ENCODE data around the gene KIF20B. TPM values are rescaled to one million over a fixed set of nuclear protein-coding genes. Genes with fewer than 3 reads are reported as not detected.

KIF20B gene
- total RNA-seq, 1 experiment from 2014 or later: 50.2 TPM

GRCh38 chr10:89771684-89772083, 70.3 kb downstream of the KIF20B start:
- intact Hi-C loops (cut with micrococcal nuclease): loop anchor here (10.0 kb wide), 1 partner anchor 57 kb away; no protein-coding TSS in a partner anchor
- RAD21 ChIA-PET (ENCODE audit: low non-redundant PET in 1 of 2, low total read pairs in 2 of 2, uncharacterized antibody in 2 of 2, unreplicated experiment in 2 of 2): no interaction called here
- Histone ChIP-seq H4K20me1 (ENCODE audit: insufficient read depth) (no peaks in the 10 kb centered on the region), H2AFZ (ENCODE audit: low read depth, low read length, poor library complexity, severe bottlenecking) (no peak overlapping the region), H3K9me3 (ENCODE audit: control insufficient read depth in 1 of 2, insufficient read depth in 1 of 2, low read depth in 1 of 2, low read length in 2 of 2) (no peaks in the 10 kb centered on the region), H3K9me2 (ENCODE audit: insufficient read depth) (no peaks in the 10 kb centered on the region), H3K36me3 (ENCODE audit: control insufficient read depth in 1 of 2, insufficient read depth in 2 of 2, low read length in 2 of 2) (peaks cover 26 to 40% of the 10 kb centered on the region in 2 experiments), H3K9ac (ENCODE audit: low read length) (no peak overlapping the region), H3K4me3 (replicated peaks in 1 of 2; ENCODE audit: low read depth in 1 of 2, low read length in 2 of 2) (no peak overlapping the region), H3K4me1 (ENCODE audit: control insufficient read depth in 1 of 2, insufficient read depth in 2 of 2, low read length in 2 of 2) (no peaks in the 10 kb centered on the region), H3K79me2 (ENCODE audit: insufficient read depth, low read length) (peaks cover 7% of the 10 kb centered on the region), H3K4me2 (ENCODE audit: low read length) (no peak overlapping the region), H3K27ac (ENCODE audit: low read depth, low read length) (no peak overlapping the region), H3K27me3 (ENCODE audit: insufficient read depth, low read length) (no peaks in the 10 kb centered on the region)
- TF ChIP-seq ELF1 (IDR thresholded peaks at IDR 0.05; ENCODE audit: borderline replicate concordance, low read depth) (no peak), EGR1 (IDR thresholded peaks at IDR 0.05; ENCODE audit: low read depth) (no peak), JUND (IDR thresholded peaks at IDR 0.05) (no peak), POLR2A (IDR thresholded peaks at IDR 0.05; ENCODE audit: borderline replicate concordance, extremely low read depth, insufficient read depth, insufficient read length) (no peak), RAD21 (IDR thresholded peaks at IDR 0.05; ENCODE audit: low read depth) (no peak), MAX (IDR thresholded peaks at IDR 0.05) (no peak), ZFX (IDR thresholded peaks at IDR 0.05) (no peak), EZH2phosphoT487 (IDR thresholded peaks at IDR 0.05; ENCODE audit: borderline replicate concordance) (no peak), YY1 (IDR thresholded peaks at IDR 0.05; ENCODE audit: extremely low read depth, insufficient replicate concordance, low read depth, low read length) (no peak), SP1 (IDR thresholded peaks at IDR 0.05; ENCODE audit: low read depth) (no peak), SIN3A (IDR thresholded peaks at IDR 0.05; ENCODE audit: low read depth) (no peak), FOSL1 (IDR thresholded peaks at IDR 0.05; ENCODE audit: low read depth) (no peak)
- ATAC-seq: no peak
- DNase-seq (ENCODE audit: low read depth, low spot score): no peak
- POLR2A ChIA-PET: no interaction called here
- CTCF ChIA-PET: no interaction called here
- no TSS peak for BruUV-seq (replicated peaks)

GRCh38 chr10:89773081-89773480, 71.7 kb downstream of the KIF20B start:
- H4K20me1 ChIP-seq (ENCODE audit: insufficient read depth): no peaks in the 10 kb centered on the region
- no peak for ATAC-seq
- H3K9me3 ChIP-seq (ENCODE audit: control insufficient read depth in 1 of 2, insufficient read depth in 1 of 2, low read depth in 1 of 2, low read length in 2 of 2): no peaks in the 10 kb centered on the region
- ChIA-PET CTCF (no interaction called here), RAD21 (ENCODE audit: low non-redundant PET in 1 of 2, low total read pairs in 2 of 2, uncharacterized antibody in 2 of 2, unreplicated experiment in 2 of 2) (no interaction called here), POLR2A (no interaction called here)
- no peak overlapping the region for H3K4me2 ChIP-seq (ENCODE audit: low read length)
- no peaks in the 10 kb centered on the region for H3K4me1 ChIP-seq (ENCODE audit: control insufficient read depth in 1 of 2, insufficient read depth in 2 of 2, low read length in 2 of 2)
- DNase-seq (ENCODE audit: low read depth, low spot score): no peak
- peaks cover 18% of the 10 kb centered on the region for H3K79me2 ChIP-seq (ENCODE audit: insufficient read depth, low read length)
- peaks cover 23 to 37% of the 10 kb centered on the region in 2 experiments for H3K36me3 ChIP-seq (ENCODE audit: control insufficient read depth in 1 of 2, insufficient read depth in 2 of 2, low read length in 2 of 2)
- BruUV-seq (replicated peaks): no TSS peak
- no peaks in the 10 kb centered on the region for H3K9me2 ChIP-seq (ENCODE audit: insufficient read depth)
- intact Hi-C loops (cut with micrococcal nuclease): loop anchor here (10.0 kb wide), 1 partner anchor 58 kb away; no protein-coding TSS in a partner anchor
- no peak overlapping the region for H3K9ac ChIP-seq (ENCODE audit: low read length)
- H3K27ac ChIP-seq (ENCODE audit: low read depth, low read length): no peak overlapping the region
- H3K27me3 ChIP-seq (ENCODE audit: insufficient read depth, low read length): no peaks in the 10 kb centered on the region
- H3K4me3 ChIP-seq (replicated peaks in 1 of 2; ENCODE audit: low read depth in 1 of 2, low read length in 2 of 2): no peak overlapping the region
- no peak overlapping the region for H2AFZ ChIP-seq (ENCODE audit: low read depth, low read length, poor library complexity, severe bottlenecking)
- no peak for TF ChIP-seq ZFX (IDR thresholded peaks at IDR 0.05)
- TF ChIP-seq SIN3A (IDR thresholded peaks at IDR 0.05; ENCODE audit: low read depth): no peak
- TF ChIP-seq REST (IDR thresholded peaks at IDR 0.05; ENCODE audit: low read depth): no peak
- no peak for TF ChIP-seq MAX (IDR thresholded peaks at IDR 0.05)
- no peak for TF ChIP-seq ZBTB33 (IDR thresholded peaks at IDR 0.05; ENCODE audit: extremely low read depth, insufficient replicate concordance, low read length)
- no peak for TF ChIP-seq ATF3 (IDR thresholded peaks at IDR 0.05)
